ENCODE measurements around the gene CACNG3. TPM values are rescaled to one million over a fixed set of nuclear protein-coding genes. Genes with fewer than 3 reads are reported as not detected.

The CACNG3 gene
- total and polyA plus RNA-seq, 2 donors: not detected

Small RNAs within 50 kb of the gene (small RNA-seq; reads per million reads assigned to genes)
- gene RF00408 (not detected), gene RNU7-24P (not detected)

Measured in urinary bladder (tissue), 2 donors.